MM.1S (cell line): ENCODE results near the gene SIRT2.

Source experiments
- EZH2 ChIP-seq: fragments of 300-600 bp; sonication (generic); optimal IDR thresholded peaks from 2 replicates; pipeline ENCODE3; 2017; ENCODE audit warnings: low read depth, mild to moderate bottlenecking, antibody characterized with exemption, low read length, mixed read lengths
- EZH2phosphoT487 ChIP-seq: fragments of 300-600 bp; sonication (generic); IDR thresholded peaks from 2 replicates; pipeline ENCODE4 v1.6.1; 2018; ENCODE audit warnings: antibody characterized with exemption, low read length
- TF ChIP-seq, protein P1 (sequence below): fragments of 300-600 bp; sonication (generic); IDR thresholded peaks from 2 replicates; pipeline ENCODE4 v1.5.1; 2016; ENCODE audit warnings: antibody characterized with exemption, low read length, mixed read lengths

- TF ChIP-seq EZH2phosphoT487 = no peak
- TF ChIP-seq, protein P1, sequence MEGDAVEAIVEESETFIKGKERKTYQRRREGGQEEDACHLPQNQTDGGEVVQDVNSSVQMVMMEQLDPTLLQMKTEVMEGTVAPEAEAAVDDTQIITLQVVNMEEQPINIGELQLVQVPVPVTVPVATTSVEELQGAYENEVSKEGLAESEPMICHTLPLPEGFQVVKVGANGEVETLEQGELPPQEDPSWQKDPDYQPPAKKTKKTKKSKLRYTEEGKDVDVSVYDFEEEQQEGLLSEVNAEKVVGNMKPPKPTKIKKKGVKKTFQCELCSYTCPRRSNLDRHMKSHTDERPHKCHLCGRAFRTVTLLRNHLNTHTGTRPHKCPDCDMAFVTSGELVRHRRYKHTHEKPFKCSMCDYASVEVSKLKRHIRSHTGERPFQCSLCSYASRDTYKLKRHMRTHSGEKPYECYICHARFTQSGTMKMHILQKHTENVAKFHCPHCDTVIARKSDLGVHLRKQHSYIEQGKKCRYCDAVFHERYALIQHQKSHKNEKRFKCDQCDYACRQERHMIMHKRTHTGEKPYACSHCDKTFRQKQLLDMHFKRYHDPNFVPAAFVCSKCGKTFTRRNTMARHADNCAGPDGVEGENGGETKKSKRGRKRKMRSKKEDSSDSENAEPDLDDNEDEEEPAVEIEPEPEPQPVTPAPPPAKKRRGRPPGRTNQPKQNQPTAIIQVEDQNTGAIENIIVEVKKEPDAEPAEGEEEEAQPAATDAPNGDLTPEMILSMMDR = no peak
- no peak for TF ChIP-seq EZH2
Measured at GRCh38 chr19:38900202-38900629, 798 bp upstream of the SIRT2 start.
